H9 (cell line): Measurements from ENCODE around the gene ZFPL1. TPM values are rescaled to one million over a fixed set of nuclear protein-coding genes. Genes with fewer than 3 reads are reported as not detected.

Source experiments
- DNase-seq: peaks from one replicate; pipeline ENCODE4 v3.0.0-alpha.2; 2017
- H2AFZ ChIP-seq: one replicate; pipeline ENCODE4 v1.6.1; 2013; ENCODE audit warnings: mild to moderate bottlenecking, low read length, control low read depth, moderate library complexity
- H2AK5ac ChIP-seq: 2 replicates; pipeline ENCODE4 v1.6.1; 2013; ENCODE audit warnings: low read length, control low read depth, mixed read lengths; ENCODE audit not compliant: insufficient read length
- H2BK120ac ChIP-seq: one replicate; pipeline ENCODE4 v1.6.1; 2013; ENCODE audit warnings: low read depth, mild to moderate bottlenecking, low read length, control low read depth, inconsistent platforms; ENCODE audit not compliant: poor library complexity, severe bottlenecking
- H2BK12ac ChIP-seq: 2 replicates; pipeline ENCODE4 v1.6.1; 2013; ENCODE audit warnings: low read length, control low read depth, mixed read lengths, low read depth; ENCODE audit not compliant: insufficient read length
- H2BK15ac ChIP-seq: 2 replicates; pipeline ENCODE4 v1.6.1; 2013; ENCODE audit warnings: low read depth, low read length, control low read depth
- H2BK20ac ChIP-seq: one replicate; pipeline ENCODE4 v1.6.1; 2013; ENCODE audit warnings: low read depth, mild to moderate bottlenecking, low read length, control low read depth, inconsistent platforms; ENCODE audit not compliant: poor library complexity, severe bottlenecking
- H2BK5ac ChIP-seq: 2 replicates; pipeline ENCODE4 v1.6.1; 2013; ENCODE audit warnings: low read length, control low read depth, mixed read lengths; ENCODE audit not compliant: insufficient read length
- H3K14ac ChIP-seq: 2 replicates; pipeline ENCODE4 v1.6.1; 2013; ENCODE audit warnings: low read length, control low read depth; ENCODE audit not compliant: insufficient read depth
- H3K18ac ChIP-seq: 2 replicates; pipeline ENCODE4 v1.6.1; 2013; ENCODE audit warnings: low read depth, mild to moderate bottlenecking, mixed read lengths, low read length, control low read depth; ENCODE audit not compliant: insufficient read length
- H3K23ac ChIP-seq: 2 replicates; pipeline ENCODE4 v1.6.1; 2013; ENCODE audit warnings: low read length, control low read depth, mixed read lengths, low read depth; ENCODE audit not compliant: insufficient read length
- H3K23me2 ChIP-seq: 2 replicates; pipeline ENCODE4 v1.6.1; 2013; ENCODE audit warnings: low read depth, mild to moderate bottlenecking, mixed read lengths, low read length, control low read depth; ENCODE audit not compliant: insufficient read length, poor library complexity, severe bottlenecking
- H3K27ac ChIP-seq: 2 replicates; pipeline ENCODE4 v1.5.1; 2013; ENCODE audit warnings: low read length, control low read depth, mixed read lengths, low read depth; ENCODE audit not compliant: insufficient read length
- H3K27me3 ChIP-seq: 2 replicates; pipeline ENCODE4 v1.6.1; 2013; ENCODE audit warnings: low read length, control low read depth, inconsistent platforms; ENCODE audit not compliant: insufficient read depth
- H3K4ac ChIP-seq: 2 replicates; pipeline ENCODE4 v1.6.1; 2013; ENCODE audit warnings: low read depth, mild to moderate bottlenecking, control low read depth, inconsistent platforms, low read length, moderate library complexity
- H3K4me1 ChIP-seq: 2 replicates; pipeline ENCODE4 v1.6.1; 2013; ENCODE audit warnings: low read length, control low read depth, inconsistent platforms; ENCODE audit not compliant: insufficient read depth
- H3K4me2 ChIP-seq: 2 replicates; pipeline ENCODE4 v1.6.1; 2013; ENCODE audit warnings: low read length, control low read depth, mixed read lengths; ENCODE audit not compliant: insufficient read length, insufficient read depth
- H3K56ac ChIP-seq: 2 replicates; pipeline ENCODE4 v1.6.1; 2013; ENCODE audit warnings: low read depth, mild to moderate bottlenecking, mixed read lengths, low read length, control low read depth; ENCODE audit not compliant: insufficient read length
- H3K79me1 ChIP-seq: 2 replicates; pipeline ENCODE4 v1.6.1; 2013; ENCODE audit warnings: low read depth, mild to moderate bottlenecking, moderate library complexity, low read length, control low read depth, inconsistent platforms; ENCODE audit not compliant: insufficient read depth, poor library complexity, severe bottlenecking
- H3K79me2 ChIP-seq: 2 replicates; pipeline ENCODE4 v1.6.1; 2013; ENCODE audit warnings: low read length, control low read depth, inconsistent platforms; ENCODE audit not compliant: insufficient read depth
- H3K9ac ChIP-seq: 2 replicates; pipeline ENCODE4 v1.6.1; 2013; ENCODE audit warnings: low read length, control low read depth, mixed read lengths; ENCODE audit not compliant: insufficient read length; ENCODE audit errors: extremely low read depth
- H3K9me3 ChIP-seq: one replicate; pipeline ENCODE4 v1.6.1; 2013; ENCODE audit warnings: low read depth, low read length, inconsistent platforms; ENCODE audit not compliant: control insufficient read depth
- H3T11ph ChIP-seq: one replicate; pipeline ENCODE4 v1.6.1; 2013; ENCODE audit warnings: mild to moderate bottlenecking, low read length, control low read depth, inconsistent platforms
- H4K20me1 ChIP-seq: one replicate; pipeline ENCODE4 v1.6.1; 2013; ENCODE audit not compliant: control insufficient read depth, insufficient read length, insufficient read depth
- H4K5ac ChIP-seq: 2 replicates; pipeline ENCODE4 v1.6.1; 2013; ENCODE audit warnings: low read depth, mild to moderate bottlenecking, mixed read lengths, low read length, control low read depth; ENCODE audit not compliant: insufficient read length
- H4K8ac ChIP-seq: replicated peaks from 2 replicates; pipeline ENCODE4 v1.6.1; 2013; ENCODE audit warnings: low read length, control low read depth, mixed read lengths, low read depth; ENCODE audit not compliant: insufficient read length
- H4K91ac ChIP-seq: 2 replicates; pipeline ENCODE4 v1.6.1; 2013; ENCODE audit warnings: low read depth, mild to moderate bottlenecking, moderate library complexity, mixed read lengths, low read length, control low read depth; ENCODE audit not compliant: insufficient read length
- H3K27ac Mint-ChIP-seq, 3 experiments: 2 replicates in 2 of 3; 3 replicates in 1 of 3; pipeline ENCODE4 v1.8.0; 2020 to 2021; ENCODE audit warnings: mixed read lengths in 3 of 3, mild to moderate bottlenecking in 1 of 3, moderate library complexity in 1 of 3
- H3K27me3 Mint-ChIP-seq: 2 replicates; pipeline ENCODE4 v1.8.0; 2021; ENCODE audit warnings: low read depth, mild to moderate bottlenecking, moderate library complexity, mixed read lengths
- H3K36me3 Mint-ChIP-seq, 3 experiments: 2 replicates in 2 of 3; 3 replicates in 1 of 3; pipeline ENCODE4 v1.8.0; 2020 to 2021; ENCODE audit warnings: low read depth in 3 of 3, mixed read lengths in 3 of 3; ENCODE audit not compliant: insufficient read depth in 1 of 3
- H3K4me1 Mint-ChIP-seq, 2 experiments: 2 replicates each; pipeline ENCODE4 v1.8.0; 2020; ENCODE audit warnings: mixed read lengths in 2 of 2
- H3K4me3 Mint-ChIP-seq, 2 experiments: 2 replicates in 1 of 2; 3 replicates in 1 of 2; pipeline ENCODE4 v1.8.0; 2020 to 2021; ENCODE audit warnings: mild to moderate bottlenecking in 2 of 2, mixed read lengths in 2 of 2, moderate library complexity in 1 of 2
- H3K9me3 Mint-ChIP-seq, 2 experiments: 2 replicates in 1 of 2; 3 replicates in 1 of 2; pipeline ENCODE4 v1.8.0; 2020; ENCODE audit warnings: mild to moderate bottlenecking in 2 of 2, mixed read lengths in 2 of 2, moderate library complexity in 1 of 2
- WGBS: extraction: QIAGEN DNeasy Blood & Tissue Kit; methylation state at CpG from one replicate; pipeline ENCODE4 v1.1.7; 2013; ENCODE audit warnings: missing lambda C conversion rate, low lambda C conversion rate, mixed read lengths; ENCODE audit not compliant: insufficient read length; ENCODE audit errors: extremely low coverage; 5-methylcytosine and 5-hydroxymethylcytosine counted together
- total RNA-seq: library from RNA; stranded (reverse); gene quantifications from 2 replicates; pipeline ENCODE4 v1.2.1, GENCODE V29; 2021
- TF ChIP-seq, protein P1 (sequence below): fragments of 200-600 bp; sonication (generic); conservative IDR thresholded peaks from 3 replicates; pipeline ENCODE4 v1.8.0; 2021; ENCODE audit warnings: antibody characterized with exemption, mild to moderate bottlenecking

Gene ZFPL1
- total RNA-seq, 1 experiment from 2014 or later, result 24.2 TPM

DNA sequence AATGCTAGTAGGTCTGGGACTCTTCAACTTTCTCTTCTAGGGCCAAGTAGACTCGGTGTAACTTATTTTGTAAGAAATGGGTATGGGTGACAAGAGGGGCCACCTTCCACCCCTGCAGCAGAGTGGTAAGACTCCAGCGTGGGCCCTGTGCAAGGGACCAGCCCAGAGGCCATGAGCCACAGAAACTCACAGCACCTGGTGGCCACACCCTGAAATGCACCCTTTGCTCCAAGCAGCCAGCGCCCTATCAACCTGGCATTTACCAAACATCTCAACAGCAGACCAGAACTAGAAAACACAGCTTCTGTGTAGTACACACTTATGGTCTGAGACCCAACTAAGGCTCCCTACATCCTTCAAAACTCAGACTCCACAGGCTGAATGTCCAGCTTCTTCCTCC lies 5.9 kb upstream of the ZFPL1 start:
- peaks cover 48 to 73% (median 72%) of the 10 kb centered on the region in 3 experiments for H3K36me3 Mint-ChIP-seq
- no peak overlapping the region for H3T11ph ChIP-seq
- H2BK20ac ChIP-seq, result no peak overlapping the region
- H3K27me3 Mint-ChIP-seq, result no peaks in the 10 kb centered on the region
- no peak overlapping the region for H2BK120ac ChIP-seq
- H3K56ac ChIP-seq, result no peak overlapping the region
- H3K4me1 ChIP-seq, result no peaks in the 10 kb centered on the region
- H2BK12ac ChIP-seq, result no peak overlapping the region
- no peak overlapping the region for H4K91ac ChIP-seq
- no peak overlapping the region for H2BK5ac ChIP-seq
- H3K27ac Mint-ChIP-seq, result peak overlapping the region in 1 of 3 experiments; percentile 88; a peak in 3 of 7 replicates
- H2AFZ ChIP-seq, result no peak overlapping the region
- peaks cover 13% of the 10 kb centered on the region for H3K79me1 ChIP-seq
- H3K4me1 Mint-ChIP-seq, result peaks cover 14 to 16% of the 10 kb centered on the region in 2 experiments
- H3K23ac ChIP-seq, result no peak overlapping the region
- H3K9me3 ChIP-seq, result no peaks in the 10 kb centered on the region
- no peak overlapping the region for H2AK5ac ChIP-seq
- no peaks in the 10 kb centered on the region for H3K27me3 ChIP-seq
- H3K4me3 Mint-ChIP-seq, result peak overlapping the region in 1 of 2 experiments; percentile 35; a peak in 1 of 5 replicates
- H4K5ac ChIP-seq, result no peak overlapping the region
- no peak overlapping the region for H3K4ac ChIP-seq
- H3K9me3 Mint-ChIP-seq, result no peaks in the 10 kb centered on the region; a peak in 1 of 5 replicates
- H3K27ac ChIP-seq, result no peak overlapping the region
- peaks cover 5% of the 10 kb centered on the region; the same call in 1 of the 2 replicates for H3K79me2 ChIP-seq
- peak overlapping the region; percentile 1 for H3K4me2 ChIP-seq
- no peak overlapping the region for H2BK15ac ChIP-seq
- H3K14ac ChIP-seq, result no peak overlapping the region
- H4K8ac ChIP-seq, result no peak overlapping the region
- TF ChIP-seq, protein P1, sequence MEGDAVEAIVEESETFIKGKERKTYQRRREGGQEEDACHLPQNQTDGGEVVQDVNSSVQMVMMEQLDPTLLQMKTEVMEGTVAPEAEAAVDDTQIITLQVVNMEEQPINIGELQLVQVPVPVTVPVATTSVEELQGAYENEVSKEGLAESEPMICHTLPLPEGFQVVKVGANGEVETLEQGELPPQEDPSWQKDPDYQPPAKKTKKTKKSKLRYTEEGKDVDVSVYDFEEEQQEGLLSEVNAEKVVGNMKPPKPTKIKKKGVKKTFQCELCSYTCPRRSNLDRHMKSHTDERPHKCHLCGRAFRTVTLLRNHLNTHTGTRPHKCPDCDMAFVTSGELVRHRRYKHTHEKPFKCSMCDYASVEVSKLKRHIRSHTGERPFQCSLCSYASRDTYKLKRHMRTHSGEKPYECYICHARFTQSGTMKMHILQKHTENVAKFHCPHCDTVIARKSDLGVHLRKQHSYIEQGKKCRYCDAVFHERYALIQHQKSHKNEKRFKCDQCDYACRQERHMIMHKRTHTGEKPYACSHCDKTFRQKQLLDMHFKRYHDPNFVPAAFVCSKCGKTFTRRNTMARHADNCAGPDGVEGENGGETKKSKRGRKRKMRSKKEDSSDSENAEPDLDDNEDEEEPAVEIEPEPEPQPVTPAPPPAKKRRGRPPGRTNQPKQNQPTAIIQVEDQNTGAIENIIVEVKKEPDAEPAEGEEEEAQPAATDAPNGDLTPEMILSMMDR, result peak; percentile 76
- peaks cover 1% of the 10 kb centered on the region for H3K23me2 ChIP-seq
- DNase-seq, result peak; percentile 64
- no peak overlapping the region for H3K18ac ChIP-seq
- WGBS, result no CpG with 5 or more reads among the region's 3 CpGs
- no peak overlapping the region for H3K9ac ChIP-seq
- H4K20me1 ChIP-seq, result no peaks in the 10 kb centered on the region
